Stimulated activated CD4-positive, alpha-beta T cell treated with anti-CD3 and anti-CD28 coated beads, Interleukin-1b, Interleukin-23, amount 100 ng/mL, for 24 hours (primary cell): ENCODE data around the gene NEUROG1.
"Not testable (repeated sequence)": the region's sequence is repeated elsewhere in the genome, so short reads cannot be mapped to it uniquely, and the experiment has no call there.

Source experiments
- DNase-seq, 4 experiments: peaks; one replicate each; pipeline ENCODE4 v3.0.0-alpha.2; 2020; ENCODE audit warnings: low read depth in 4 of 4, low spot score in 1 of 4

Gene NEUROG1

DNA sequence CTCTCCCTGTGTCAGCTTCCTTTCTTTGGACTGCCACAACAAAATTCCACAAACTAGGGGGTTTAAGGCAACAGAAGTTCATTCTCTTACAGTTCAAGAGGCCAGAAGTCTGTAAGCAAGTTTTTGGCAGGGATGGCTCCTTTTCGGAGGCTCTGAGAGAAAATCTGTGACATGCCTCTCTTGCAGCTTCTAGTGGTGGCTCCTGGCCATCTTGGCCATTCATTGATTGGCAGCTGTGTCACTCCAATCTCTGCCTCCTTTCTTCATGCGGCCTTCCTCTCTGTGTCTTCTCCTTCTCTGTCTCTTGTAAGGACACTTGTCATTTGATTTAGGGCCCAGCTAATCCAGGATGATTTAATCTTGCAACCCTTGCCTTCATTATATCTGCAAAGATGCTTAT, 2.0 kb upstream of the NEUROG1 start:
- no peak for DNase-seq

DNA sequence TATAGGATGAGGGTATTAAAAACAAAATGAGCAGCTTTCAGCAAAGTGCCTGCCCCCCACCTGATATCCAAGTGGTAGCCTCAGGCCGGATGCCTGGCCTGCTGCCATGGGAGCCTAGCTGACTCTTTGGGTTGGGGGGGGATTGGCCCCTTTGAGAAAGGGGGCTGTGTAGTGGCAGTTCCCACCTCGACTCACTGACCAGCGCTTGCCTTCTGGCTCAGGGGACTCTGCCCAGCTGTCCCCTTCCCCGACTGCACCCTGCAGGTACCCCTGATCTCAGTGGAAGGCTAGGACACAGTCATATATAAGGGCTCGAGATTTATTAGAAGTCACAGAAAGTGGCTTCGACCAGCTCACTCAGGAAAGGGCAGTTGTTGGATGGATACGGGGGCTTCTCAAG, 1.5 kb upstream of the NEUROG1 start:
- DNase-seq, result no peak

DNA sequence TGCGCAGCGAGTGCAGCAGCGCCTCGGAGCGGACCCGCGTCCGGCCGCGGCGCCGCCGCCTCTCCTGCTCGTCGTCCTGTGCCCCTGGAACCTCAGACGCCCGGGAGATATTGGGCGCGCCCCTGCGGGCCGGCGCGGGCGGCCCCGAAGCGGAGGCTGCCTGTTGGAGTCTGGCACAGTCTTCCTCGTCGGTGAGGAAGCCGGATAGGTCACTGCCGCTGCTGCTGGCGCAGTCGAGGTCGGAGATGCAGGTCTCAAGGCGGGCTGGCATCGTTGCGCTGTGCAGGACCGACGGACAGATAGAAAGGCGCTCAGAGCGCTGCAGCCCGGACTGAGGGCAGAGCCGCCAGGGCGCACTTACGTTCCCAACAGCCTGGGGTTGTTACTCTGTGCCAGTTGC, 344 bp downstream of the NEUROG1 start:
- no peak for DNase-seq

DNA sequence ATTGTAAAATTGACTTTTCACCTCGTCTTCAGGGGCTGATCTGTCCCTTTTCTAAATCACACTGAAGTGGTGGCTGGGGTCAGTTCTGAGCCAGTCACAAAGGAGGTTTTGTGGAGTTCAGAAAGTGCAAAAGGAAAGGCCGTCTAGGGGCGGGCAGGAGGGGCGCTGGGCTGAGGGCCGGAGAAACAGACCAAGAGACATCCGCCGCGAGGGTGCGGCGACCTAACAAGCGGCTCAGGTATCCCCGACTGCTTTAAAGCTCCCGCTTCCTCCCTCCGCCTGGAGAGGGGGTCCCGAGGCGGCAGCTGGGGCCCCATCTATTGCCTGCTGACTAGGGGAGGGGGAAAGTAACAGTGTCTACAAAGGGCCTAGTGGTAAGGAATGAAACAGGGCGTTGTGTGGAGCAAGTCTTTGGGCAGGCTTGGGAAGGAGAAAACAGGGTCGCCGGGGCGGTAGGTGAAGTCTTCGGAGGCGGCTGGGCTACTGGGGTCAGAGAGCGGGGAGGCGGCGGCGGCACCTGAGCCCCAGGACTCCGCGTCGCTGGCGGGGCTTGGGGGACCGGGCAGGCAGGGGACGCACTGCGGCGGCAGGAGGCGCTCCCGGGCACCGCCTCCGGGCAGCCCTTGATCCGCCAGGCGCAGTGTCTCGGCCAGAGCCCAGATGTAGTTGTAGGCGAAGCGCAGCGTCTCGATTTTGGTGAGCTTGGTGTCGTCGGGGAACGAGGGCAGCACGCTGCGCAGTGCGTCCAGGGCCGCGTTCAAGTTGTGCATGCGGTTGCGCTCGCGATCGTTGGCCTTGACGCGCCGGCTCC, 950 bp downstream of the NEUROG1 start:
- no peak for DNase-seq

DNA sequence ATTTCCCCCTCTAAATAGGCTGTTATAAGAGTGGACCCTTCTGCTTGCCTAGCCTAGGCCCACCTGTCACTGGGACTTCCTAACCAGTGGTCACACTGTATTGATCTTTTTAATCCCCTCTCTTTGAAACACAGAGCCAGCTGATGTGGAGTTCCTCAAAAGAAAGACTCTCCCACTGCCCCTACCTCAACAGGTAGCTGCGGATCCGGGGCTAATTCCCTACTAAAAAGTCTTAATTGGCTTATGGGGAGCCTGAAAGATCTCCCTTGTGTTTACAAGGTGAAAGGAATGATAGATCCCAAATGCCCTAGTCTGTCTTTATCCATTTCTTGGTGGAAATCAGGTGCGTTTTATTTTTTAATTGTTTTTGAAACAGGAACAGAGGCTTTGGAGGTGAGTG, 2.0 kb downstream of the NEUROG1 start:
- DNase-seq, result no peak

GRCh38 chr5:135533334-135533733, 2.4 kb downstream of the NEUROG1 start:
- no peak for DNase-seq

DNA sequence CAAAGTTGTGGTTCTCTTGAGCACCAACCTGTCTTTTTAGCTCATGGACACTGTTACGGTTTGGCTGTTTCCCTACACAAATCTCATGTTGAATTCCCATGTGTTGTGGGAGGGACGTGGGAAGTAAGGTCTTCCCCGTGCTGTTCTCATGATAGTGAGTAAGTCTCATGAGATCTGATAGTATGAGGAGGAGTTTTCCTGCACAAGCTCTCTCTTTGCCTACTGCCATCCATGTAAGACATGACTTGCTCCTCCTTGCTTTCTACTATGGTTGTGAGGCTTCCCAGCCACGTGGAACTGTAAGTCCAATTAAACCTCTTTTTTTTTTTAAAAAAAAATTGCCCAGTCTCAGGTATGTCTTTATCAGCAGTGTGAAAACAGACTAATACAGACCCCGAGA, 6.2 kb downstream of the NEUROG1 start:
- DNase-seq, result not testable (repeated sequence)

GRCh38 chr5:135526924-135527323, 8.8 kb downstream of the NEUROG1 start:
- no peak for DNase-seq

GRCh38 chr5:135521964-135522363, 13.8 kb downstream of the NEUROG1 start:
- no peak for DNase-seq

DNA sequence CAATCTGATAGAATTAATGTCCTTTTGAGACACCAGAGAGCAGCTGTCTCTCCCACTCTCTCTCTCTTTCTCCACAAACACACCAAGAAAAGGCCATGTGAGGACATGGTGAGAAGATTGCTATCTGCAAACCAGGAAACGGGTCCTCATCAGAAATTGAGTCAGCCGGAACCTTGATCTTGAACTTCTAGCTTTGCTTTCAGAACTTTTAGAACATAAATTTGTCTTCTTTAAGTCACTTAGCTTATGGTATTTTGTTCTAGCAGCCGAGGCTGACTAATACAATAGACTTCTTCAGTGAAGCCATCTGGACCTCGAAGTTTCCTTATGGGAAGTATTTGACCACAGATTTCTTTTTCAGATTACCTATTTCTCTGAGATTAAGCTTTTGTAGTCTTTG, 18.1 kb downstream of the NEUROG1 start:
- no peak for DNase-seq

- DNase-seq, result no peak
Observed at GRCh38 chr5:135514116-135514515, 21.6 kb downstream of the NEUROG1 start.

DNA sequence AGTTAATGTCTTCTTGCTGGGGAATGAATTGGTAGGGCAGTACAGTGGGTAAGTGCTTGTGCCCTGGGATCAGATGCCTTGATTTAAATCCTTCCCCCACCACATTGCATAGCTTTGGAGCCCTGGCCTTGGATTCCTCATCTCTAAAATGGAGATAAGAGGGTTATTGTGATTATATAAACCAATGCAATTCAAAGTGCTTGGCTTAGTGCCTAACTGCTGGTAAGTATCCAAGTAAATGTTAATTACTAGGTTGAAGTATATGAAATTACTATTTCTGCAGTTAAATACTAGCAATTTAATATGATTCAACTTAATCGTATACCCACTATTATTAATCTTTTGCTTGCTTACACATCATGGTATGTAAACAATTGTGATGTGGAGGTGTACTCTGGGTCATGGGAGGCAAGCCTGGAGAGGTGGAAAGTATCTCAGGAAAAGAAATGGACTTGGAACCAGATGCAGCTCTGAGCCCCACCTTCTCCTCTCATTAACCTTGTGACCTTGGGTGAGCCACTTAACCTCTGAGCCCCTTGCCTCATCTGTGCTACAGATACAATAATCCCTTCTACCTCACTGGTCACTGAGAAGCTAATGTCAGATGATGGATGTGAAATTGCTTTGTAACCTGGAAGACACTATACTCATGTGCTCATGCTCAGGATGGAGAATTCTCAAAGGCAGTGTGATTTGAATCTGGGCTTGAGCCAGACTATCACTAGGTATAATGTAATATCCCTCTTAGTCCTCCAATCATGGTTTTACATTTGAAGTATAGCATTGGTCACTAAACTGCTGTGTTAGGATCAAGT, 23.8 kb downstream of the NEUROG1 start:
- DNase-seq, result no peak

DNA sequence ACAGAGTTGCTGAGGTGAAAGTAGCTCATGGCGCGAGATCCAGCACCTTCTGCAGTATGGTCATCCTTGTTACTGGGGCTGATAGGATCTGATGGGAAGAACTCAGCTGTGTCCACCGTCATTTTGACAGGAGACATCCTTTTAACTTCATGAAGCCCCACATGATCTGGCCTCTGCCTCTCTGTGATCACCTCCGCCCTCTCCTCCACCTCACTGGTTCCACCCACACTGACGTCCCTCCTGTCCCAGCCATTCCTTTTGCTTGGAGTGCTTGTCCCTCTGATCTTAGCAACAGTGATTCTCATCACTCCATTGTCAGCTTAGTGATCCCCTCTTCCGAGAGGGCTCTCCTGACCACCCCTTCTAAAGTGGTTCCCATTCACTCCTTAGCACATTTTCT, 25.8 kb downstream of the NEUROG1 start:
- DNase-seq, result no peak

DNA sequence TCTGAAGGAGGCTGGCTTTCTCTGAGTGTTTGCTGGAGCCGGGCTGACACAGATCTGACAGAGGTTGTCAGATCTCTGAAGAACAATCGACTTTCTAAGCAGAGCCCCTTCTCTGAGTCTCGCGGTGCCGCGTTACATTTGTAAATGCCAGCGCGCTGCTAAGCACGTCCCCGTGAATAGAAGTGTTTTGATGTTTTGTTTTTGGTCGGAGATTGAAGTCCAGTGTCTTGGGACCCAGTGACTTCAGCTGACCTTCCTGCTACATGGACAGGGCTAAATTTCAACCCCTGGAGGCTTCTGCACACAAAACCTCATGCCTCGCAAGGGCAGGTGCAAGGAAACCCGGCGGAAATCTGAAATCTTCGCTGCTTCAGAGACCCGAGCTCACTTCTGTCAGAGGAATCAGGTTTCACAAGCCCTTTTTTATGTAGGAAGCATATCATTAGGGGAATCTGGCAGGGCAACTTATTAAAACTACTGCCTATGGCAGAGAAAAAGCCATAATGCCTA, 27.2 kb downstream of the NEUROG1 start:
- DNase-seq, result no peak

DNA sequence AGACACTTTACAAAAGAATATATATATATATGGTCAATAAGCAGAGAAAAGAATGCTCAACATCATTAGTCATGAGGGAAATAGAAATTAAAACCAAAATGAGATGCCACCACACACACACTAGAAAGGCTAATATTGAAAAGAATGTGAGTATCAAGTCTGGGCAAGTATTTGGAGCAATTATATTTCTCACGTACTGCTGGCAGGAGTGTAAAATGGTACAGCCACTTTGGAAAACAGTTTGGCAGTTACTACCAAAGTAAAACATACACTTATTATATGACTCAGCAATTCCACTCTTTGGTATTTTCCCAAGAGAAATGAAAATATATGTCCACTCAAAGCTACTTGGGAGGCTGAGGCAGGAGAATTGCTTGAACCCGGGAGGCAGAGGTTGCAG, 29.8 kb downstream of the NEUROG1 start:
- DNase-seq, result no peak

- no peak for DNase-seq
Observed at GRCh38 chr5:135504376-135504775, 31.4 kb downstream of the NEUROG1 start.

DNA sequence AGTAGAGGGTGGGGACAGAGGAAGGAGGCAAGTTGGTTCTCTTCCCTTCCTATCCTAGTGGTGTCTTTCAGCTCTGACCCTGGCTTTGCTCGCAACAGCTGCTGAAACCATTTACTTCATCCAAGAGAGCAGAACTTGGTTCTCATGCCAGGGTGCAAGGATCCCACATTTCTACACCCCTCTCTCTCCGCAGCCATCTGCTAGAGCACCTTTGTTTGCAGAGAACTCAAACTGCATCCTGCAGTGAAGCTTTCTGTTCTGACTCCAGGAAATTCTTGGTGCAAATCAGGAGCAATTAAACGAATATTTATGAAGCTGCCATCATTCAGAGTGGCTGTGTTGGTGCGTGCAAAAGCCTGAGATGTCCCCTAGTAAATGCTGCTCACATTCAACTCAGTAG, 31.9 kb downstream of the NEUROG1 start:
- no peak for DNase-seq

DNA sequence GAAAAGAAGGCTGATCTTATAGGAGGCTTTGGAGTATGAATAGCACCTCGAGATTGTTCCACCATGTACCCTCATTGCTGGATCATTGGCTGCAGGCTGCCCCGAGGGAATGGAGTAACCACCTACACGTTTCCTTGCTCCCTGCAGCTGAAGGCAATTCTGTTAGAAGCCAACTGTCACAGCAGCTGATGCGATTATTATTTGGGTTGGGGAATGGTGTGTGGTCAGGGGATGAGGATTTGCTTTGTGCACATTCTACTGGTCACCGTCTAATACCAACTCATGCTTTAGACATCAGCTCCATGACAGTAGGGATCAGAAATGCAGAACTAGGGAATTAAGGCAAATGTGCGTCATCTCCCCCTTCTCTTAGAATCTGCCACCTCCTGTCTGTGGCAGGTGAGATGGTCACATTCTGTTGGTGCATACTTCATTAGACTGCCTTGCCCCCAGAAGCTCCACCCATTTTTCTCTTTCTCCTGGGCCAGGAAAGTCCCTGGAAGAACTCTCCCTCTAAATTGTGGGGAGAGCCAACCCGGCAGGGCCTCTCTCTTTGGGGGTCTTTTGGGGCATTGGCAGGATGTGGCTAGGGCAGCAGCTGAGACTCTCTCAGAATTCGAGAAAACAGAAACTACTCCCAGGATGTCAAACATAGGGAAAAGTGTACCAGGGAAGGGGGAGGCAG, 32.8 kb downstream of the NEUROG1 start:
- DNase-seq, result no peak

DNA sequence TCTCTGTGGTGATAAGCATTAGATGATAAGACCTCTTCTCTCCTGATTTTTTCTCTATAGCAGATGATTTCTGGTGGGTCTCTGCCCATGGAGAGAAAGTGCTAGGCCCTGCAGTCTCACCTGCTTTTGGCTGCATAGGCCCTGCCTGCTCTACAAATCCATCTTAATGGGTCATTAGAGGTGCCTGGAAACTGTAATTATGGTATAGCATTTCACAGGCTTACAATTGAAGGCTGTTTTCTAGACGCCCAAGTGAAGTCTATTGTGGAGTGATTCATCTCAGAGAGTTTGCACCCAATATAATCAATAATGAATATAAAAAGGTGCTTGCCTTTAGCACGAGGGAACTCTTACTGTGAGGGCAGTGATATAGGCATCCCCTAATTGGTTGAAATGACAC, 33.8 kb downstream of the NEUROG1 start:
- DNase-seq, result no peak

DNA sequence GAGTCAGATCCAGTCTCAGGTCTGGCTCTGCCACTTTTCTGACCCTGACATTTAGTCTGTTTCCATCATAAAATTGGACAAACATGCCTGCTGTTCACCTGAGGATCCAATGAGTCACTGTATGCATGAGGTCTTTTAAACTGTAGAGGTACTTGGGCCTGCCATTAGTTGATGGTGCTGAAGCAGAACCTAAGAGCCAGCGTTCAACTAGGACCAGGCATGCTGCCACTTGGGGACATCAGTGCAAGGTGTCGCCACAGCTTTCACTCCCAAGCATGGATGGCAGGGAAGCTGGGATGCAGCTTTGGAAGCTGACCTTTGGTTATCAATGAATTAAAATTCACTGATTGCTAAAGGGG, 37.1 kb downstream of the NEUROG1 start:
- DNase-seq, result no peak

DNA sequence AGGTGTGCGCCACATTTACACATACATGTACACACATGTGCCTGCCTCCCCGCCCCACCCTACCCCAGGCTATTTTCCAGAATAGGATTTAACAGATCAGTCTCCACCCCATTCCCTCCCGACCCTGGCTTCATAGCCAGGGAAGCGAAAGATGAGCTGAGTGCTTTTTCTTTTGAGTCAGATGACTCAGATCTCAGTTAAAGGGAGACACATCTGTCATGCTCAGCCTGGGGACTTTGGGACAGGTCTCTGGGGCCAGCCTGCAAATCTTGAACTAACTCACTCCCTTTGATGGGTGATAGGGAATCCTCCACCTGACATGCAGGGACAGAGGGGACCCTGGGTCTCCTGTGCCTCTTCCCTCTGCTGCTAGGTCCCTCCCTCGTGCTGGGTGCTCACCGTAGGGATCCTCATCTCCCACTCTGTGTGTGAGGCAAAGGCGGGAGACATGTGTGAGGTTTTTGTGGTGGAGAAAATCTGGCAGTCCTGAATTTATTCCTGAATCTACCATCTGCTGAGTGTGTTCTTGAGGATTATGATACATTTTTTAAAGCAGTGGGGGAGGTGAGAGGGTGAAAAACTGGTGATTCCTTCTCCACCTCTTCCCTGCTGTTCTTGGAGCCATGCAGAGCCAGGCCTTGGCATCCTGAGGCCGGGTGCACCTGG, 37.7 kb downstream of the NEUROG1 start:
- DNase-seq, result no peak
